Large intestine (tissue), 3 donors: ENCODE data around the gene PROM2. TPM values are rescaled to one million over a fixed set of nuclear protein-coding genes. Genes with fewer than 3 reads are reported as not detected.
"Not testable (repeated sequence)": the region's sequence is repeated elsewhere in the genome, so short reads cannot be mapped to it uniquely, and the experiment has no call there.

Source experiments
- DNase-seq, 2 donors: peaks; one replicate each; pipeline versions ENCODE4 v3.0.0 to v3.0.0-alpha.2; 2013
- H3K27ac ChIP-seq: one replicate; pipeline ENCODE4 v1.5.1; 2013; ENCODE audit warnings: low read length
- H3K27me3 ChIP-seq: 2 replicates; pipeline ENCODE4 v1.6.1; 2013; ENCODE audit warnings: low read length; ENCODE audit not compliant: control insufficient read depth, insufficient read depth
- H3K36me3 ChIP-seq: 2 replicates; pipeline ENCODE4 v1.6.1; 2013; ENCODE audit warnings: low read length; ENCODE audit not compliant: control insufficient read depth, insufficient read depth
- H3K4me1 ChIP-seq: one replicate; pipeline ENCODE4 v1.6.1; 2013; ENCODE audit warnings: low read length; ENCODE audit not compliant: control insufficient read depth, insufficient read depth
- H3K4me3 ChIP-seq: one replicate; pipeline ENCODE4 v1.5.1; 2013; ENCODE audit warnings: low read length
- H3K9me3 ChIP-seq: one replicate; pipeline ENCODE4 v1.6.1; 2013; ENCODE audit warnings: mild to moderate bottlenecking, low read depth, low read length, moderate library complexity; ENCODE audit not compliant: control insufficient read depth
- WGBS: methylation state at CpG from one replicate; pipeline ENCODE4 v1.1.5; 2013; ENCODE audit warnings: low lambda C conversion rate; ENCODE audit not compliant: insufficient coverage; 5-methylcytosine and 5-hydroxymethylcytosine counted together
- polyA plus RNA-seq: library from polyadenylated mRNA; unstranded; fragments of 120-200 nt; gene quantifications from one replicate; pipeline ENCODE4 v1.2.1, GENCODE V29; 2013

PROM2 gene
- polyA plus RNA-seq, 1 donor: 2.0 TPM

- not testable (repeated sequence) for H3K36me3 ChIP-seq, H3K27me3 ChIP-seq, DNase-seq, H3K4me3 ChIP-seq, H3K27ac ChIP-seq, H3K4me1 ChIP-seq
- peaks cover 13% of the 10 kb centered on the region for H3K9me3 ChIP-seq
- WGBS: no CpG with 5 or more reads among the region's 1 CpG
Measured at GRCh38 chr2:95242084-95242483, 32.2 kb upstream of the PROM2 start.

- Histone ChIP-seq H3K4me1 (no peaks in the 10 kb centered on the region), H3K36me3 (no peaks in the 10 kb centered on the region), H3K4me3 (no peak overlapping the region), H3K27me3 (no peaks in the 10 kb centered on the region), H3K27ac (no peak overlapping the region), H3K9me3 (no peaks in the 10 kb centered on the region)
- no peak for DNase-seq
- WGBS: 89% methylated on average over 2 of the region's 2 CpGs
Measured at GRCh38 chr2:95258271-95258670, 16.0 kb upstream of the PROM2 start.

GRCh38 chr2:95260028-95261023 is 13.9 kb upstream of the PROM2 start:
- no CpG with 5 or more reads among the region's 8 CpGs for WGBS
- H3K27me3 ChIP-seq: no peaks in the 10 kb centered on the region
- H3K4me3 ChIP-seq: no peak overlapping the region
- H3K27ac ChIP-seq: no peak overlapping the region
- DNase-seq: no peak
- H3K4me1 ChIP-seq: no peaks in the 10 kb centered on the region
- no peaks in the 10 kb centered on the region for H3K9me3 ChIP-seq
- H3K36me3 ChIP-seq: no peaks in the 10 kb centered on the region

GRCh38 chr2:95261602-95262001 is 12.6 kb upstream of the PROM2 start:
- Histone ChIP-seq H3K27me3 (no peaks in the 10 kb centered on the region), H3K9me3 (no peaks in the 10 kb centered on the region), H3K4me1 (no peaks in the 10 kb centered on the region), H3K36me3 (no peaks in the 10 kb centered on the region), H3K4me3 (no peak overlapping the region), H3K27ac (no peak overlapping the region)
- no peak for DNase-seq
- no CpG with 5 or more reads among the region's 6 CpGs for WGBS

GRCh38 chr2:95262896-95263542 is 11.2 kb upstream of the PROM2 start:
- H3K27me3 ChIP-seq: no peaks in the 10 kb centered on the region
- no peak overlapping the region for H3K4me3 ChIP-seq
- DNase-seq: no peak
- H3K9me3 ChIP-seq: no peaks in the 10 kb centered on the region
- H3K36me3 ChIP-seq: no peaks in the 10 kb centered on the region
- no CpG with 5 or more reads among the region's 2 CpGs for WGBS
- H3K4me1 ChIP-seq: no peaks in the 10 kb centered on the region
- no peak overlapping the region for H3K27ac ChIP-seq

- Histone ChIP-seq H3K36me3 (no peaks in the 10 kb centered on the region), H3K4me3 (no peak overlapping the region), H3K9me3 (no peaks in the 10 kb centered on the region), H3K27me3 (no peaks in the 10 kb centered on the region), H3K4me1 (no peaks in the 10 kb centered on the region), H3K27ac (no peak overlapping the region)
- WGBS: no CpG with 5 or more reads among the region's 6 CpGs
- DNase-seq: no peak
Measured at GRCh38 chr2:95264624-95265023, 9.6 kb upstream of the PROM2 start.

- DNase-seq: no peak
- Histone ChIP-seq H3K4me3 (no peak overlapping the region), H3K4me1 (no peaks in the 10 kb centered on the region), H3K36me3 (no peaks in the 10 kb centered on the region), H3K27me3 (no peaks in the 10 kb centered on the region), H3K9me3 (no peaks in the 10 kb centered on the region), H3K27ac (no peak overlapping the region)
- WGBS: no CpG with 5 or more reads among the region's 4 CpGs
Measured at GRCh38 chr2:95265182-95265581, 9.1 kb upstream of the PROM2 start.

- no peak for DNase-seq
- H3K4me3 ChIP-seq: no peak overlapping the region
- no peaks in the 10 kb centered on the region for H3K36me3 ChIP-seq
- WGBS: no CpG with 5 or more reads among the region's 10 CpGs
- no peak overlapping the region for H3K27ac ChIP-seq
- no peaks in the 10 kb centered on the region for H3K4me1 ChIP-seq
- H3K27me3 ChIP-seq: no peaks in the 10 kb centered on the region
- H3K9me3 ChIP-seq: no peaks in the 10 kb centered on the region
Measured at GRCh38 chr2:95266781-95267430, 7.3 kb upstream of the PROM2 start.

GRCh38 chr2:95267458-95268210 is 6.6 kb upstream of the PROM2 start:
- Histone ChIP-seq H3K36me3 (no peaks in the 10 kb centered on the region), H3K4me1 (no peaks in the 10 kb centered on the region), H3K4me3 (no peak overlapping the region), H3K27ac (no peak overlapping the region), H3K27me3 (no peaks in the 10 kb centered on the region), H3K9me3 (no peaks in the 10 kb centered on the region)
- WGBS: 80% methylated on average over 1 of the region's 11 CpGs
- no peak for DNase-seq
